OCI-LY3 (cell line): Measurements from ENCODE around the gene BTRC.
A peak's percentile ranks its signal among the peaks of the same experiment; 100 is the strongest.

Experiments
- H2AFZ ChIP-seq: fragments of 200-600, 300-600 bp; shearing (Covaris generic); 2 replicates; pipeline ENCODE4 v1.6.0; 2014; ENCODE audit warnings: antibody characterized with exemption, low read depth, low read length
- H3K27ac ChIP-seq: fragments of 200-600, 300-600 bp; sonication (generic); 2 replicates; pipeline ENCODE4 v1.5.1; 2014; ENCODE audit warnings: mild to moderate bottlenecking, low read length, moderate library complexity, mixed read lengths
- H3K27me3 ChIP-seq: fragments of 200-600, 300-600 bp; sonication (generic); 2 replicates; pipeline ENCODE4 v1.6.1; 2014; ENCODE audit warnings: low read depth, low read length, mixed read lengths
- H3K36me3 ChIP-seq: fragments of 200-600, 300-600 bp; sonication (generic); replicated peaks from 2 replicates; pipeline ENCODE3; 2014; ENCODE audit warnings: low read depth, low read length, mixed read lengths
- H3K4me1 ChIP-seq: fragments of 300-600, 200-600 bp; sonication (generic); 2 replicates; pipeline ENCODE4 v1.6.1; 2014; ENCODE audit warnings: low read length, mixed read lengths
- H3K4me2 ChIP-seq: fragments of 200-600, 300-600 bp; sonication (generic); 2 replicates; pipeline ENCODE4 v1.6.1; 2014; ENCODE audit warnings: low read length, mixed read lengths
- H3K4me3 ChIP-seq: fragments of 300-600, 200-600 bp; sonication (generic); 2 replicates; pipeline ENCODE4 v1.5.1; 2014; ENCODE audit warnings: antibody characterized with exemption, mild to moderate bottlenecking, low read length, moderate library complexity
- H3K79me2 ChIP-seq: fragments of 300-600, 200-600 bp; shearing (Covaris generic); 2 replicates; pipeline ENCODE4 v1.6.1; 2014; ENCODE audit warnings: mild to moderate bottlenecking, low read length, mixed read lengths
- H3K9ac ChIP-seq: fragments of 300-600, 200-600 bp; shearing (Covaris generic); 2 replicates; pipeline ENCODE4 v1.6.0; 2014; ENCODE audit warnings: mild to moderate bottlenecking, low read length, moderate library complexity
- H3K9me3 ChIP-seq: fragments of 200-600, 300-600 bp; shearing (Covaris generic); 2 replicates; pipeline ENCODE4 v1.6.1; 2014; ENCODE audit warnings: low read length, mixed read lengths; ENCODE audit not compliant: insufficient read depth
- H4K20me1 ChIP-seq: fragments of 200-600, 300-600 bp; sonication (generic); 2 replicates; pipeline ENCODE4 v1.6.1; 2016; ENCODE audit warnings: low read length, mixed read lengths; ENCODE audit not compliant: insufficient read depth
- CTCF ChIP-seq: fragments of 200-600, 300-600 bp; sonication (generic); IDR thresholded peaks from 2 replicates; pipeline ENCODE4 v1.5.1; 2014; ENCODE audit warnings: antibody characterized with exemption, low read length, low read depth
- EZH2phosphoT487 ChIP-seq: fragments of 200-600 bp; shearing (Covaris generic); IDR thresholded peaks from 2 replicates; pipeline ENCODE4 v1.6.1; 2018; ENCODE audit warnings: antibody characterized with exemption, mixed run types, low read depth

The BTRC gene

GRCh38 chr10:101353692-101354327 is at the start of gene BTRC:
Gene BTRC, plus strand, starts transcription at chr10:101354165. Its CDS starts 16 bp downstream, at chr10:101354181.
- no peaks in the 10 kb centered on the region for H3K27me3 ChIP-seq

GRCh38 chr10:101304316-101304715 is 49.6 kb upstream of the BTRC start:
- H3K4me2 ChIP-seq, result no peak overlapping the region
- no peaks in the 10 kb centered on the region for H3K27me3 ChIP-seq
- H3K36me3 ChIP-seq, result no peaks in the 10 kb centered on the region
- no peak overlapping the region for H2AFZ ChIP-seq
- no peaks in the 10 kb centered on the region for H3K4me1 ChIP-seq
- H3K4me3 ChIP-seq, result no peak overlapping the region
- no peaks in the 10 kb centered on the region for H4K20me1 ChIP-seq
- H3K9ac ChIP-seq, result no peak overlapping the region
- no peaks in the 10 kb centered on the region for H3K79me2 ChIP-seq
- H3K9me3 ChIP-seq, result no peaks in the 10 kb centered on the region
- TF ChIP-seq EZH2phosphoT487, result no peak
- H3K27ac ChIP-seq, result no peak overlapping the region

More at GRCh38 chr10:101353692-101354327, at the start of gene BTRC:
- no peak for TF ChIP-seq EZH2phosphoT487
- TF ChIP-seq CTCF, result no peak
- Histone ChIP-seq H3K4me2 (peak within 1 kb of the TSS; percentile 99), H3K9me3 (no peaks in the 10 kb centered on the region), H3K9ac (peak within 1 kb of the TSS; percentile 84), H3K27ac (peak within 1 kb of the TSS; percentile 44), H4K20me1 (no peaks in the 10 kb centered on the region), H3K4me3 (peak within 1 kb of the TSS; percentile 93), H3K4me1 (peaks cover 9% of the 10 kb centered on the region), H3K79me2 (peaks cover 8% of the 10 kb centered on the region), H3K36me3 (no peaks in the 10 kb centered on the region), H2AFZ (peak within 1 kb of the TSS; percentile 100)

- no peak overlapping the region for H3K4me3 ChIP-seq
- TF ChIP-seq CTCF (no peak), EZH2phosphoT487 (no peak)
Observed at GRCh38 chr10:101305320-101306241, 48.4 kb upstream of the BTRC start.

GRCh38 chr10:101308051-101308450 is 45.9 kb upstream of the BTRC start:
- no peak overlapping the region for H3K4me2 ChIP-seq
- no peaks in the 10 kb centered on the region for H3K79me2 ChIP-seq
- no peak overlapping the region for H3K4me3 ChIP-seq
- H3K36me3 ChIP-seq, result no peaks in the 10 kb centered on the region
- no peaks in the 10 kb centered on the region for H3K4me1 ChIP-seq
- H3K9me3 ChIP-seq, result no peaks in the 10 kb centered on the region
- H3K27ac ChIP-seq, result no peak overlapping the region
- no peaks in the 10 kb centered on the region for H4K20me1 ChIP-seq
- no peak overlapping the region for H2AFZ ChIP-seq
- TF ChIP-seq EZH2phosphoT487, result no peak
- no peak for TF ChIP-seq CTCF
- H3K27me3 ChIP-seq, result no peaks in the 10 kb centered on the region
- no peak overlapping the region for H3K9ac ChIP-seq

More at GRCh38 chr10:101305320-101306241, 48.4 kb upstream of the BTRC start:
- no peak overlapping the region for H3K9ac ChIP-seq
- no peak overlapping the region for H2AFZ ChIP-seq
- no peaks in the 10 kb centered on the region for H4K20me1 ChIP-seq
- no peak overlapping the region for H3K4me2 ChIP-seq
- H3K9me3 ChIP-seq, result no peaks in the 10 kb centered on the region
- H3K4me1 ChIP-seq, result no peaks in the 10 kb centered on the region
- H3K27ac ChIP-seq, result no peak overlapping the region
- H3K36me3 ChIP-seq, result no peaks in the 10 kb centered on the region
- no peaks in the 10 kb centered on the region for H3K27me3 ChIP-seq
- no peaks in the 10 kb centered on the region for H3K79me2 ChIP-seq
